Activated CD8-positive, alpha-beta memory T cell treated with anti-CD3 and anti-CD28 coated beads, Interleukin-2, amount 50 U/mL, for 1 hour (primary cell): ENCODE measurements around the gene FNIP2.
"Not testable (repeated sequence)": the region's sequence is repeated elsewhere in the genome, so short reads cannot be mapped to it uniquely, and the experiment has no call there.

Source experiments
- DNase-seq: peaks from one replicate; pipeline ENCODE4 v3.0.0-alpha.2; 2020; ENCODE audit errors: extremely low read depth

FNIP2 gene

DNA sequence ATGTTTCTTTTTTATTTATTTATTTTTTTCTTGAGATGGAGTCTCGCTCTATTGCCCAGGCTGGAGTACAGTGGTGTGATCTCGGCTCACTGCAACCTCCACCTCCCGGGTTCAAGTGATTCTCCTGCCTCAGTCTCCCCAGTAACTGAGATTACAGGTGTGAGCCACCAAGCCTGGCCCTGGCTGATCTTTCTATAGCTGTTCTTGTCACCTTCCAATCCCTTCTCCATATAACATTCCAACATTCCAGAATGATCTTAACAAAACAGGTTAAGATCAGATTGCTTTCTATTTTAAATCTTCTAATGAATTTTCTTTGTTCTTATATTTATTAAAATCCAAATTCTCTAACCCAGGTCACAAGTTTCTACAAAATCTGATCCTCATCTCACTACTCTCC lies 188.1 kb downstream of the FNIP2 start:
- not testable (repeated sequence) for DNase-seq
